CD14-positive monocyte (primary cell): ENCODE data around the gene RAB21. TPM values are rescaled to one million over a fixed set of nuclear protein-coding genes. Genes with fewer than 3 reads are reported as not detected.

ENCODE experiments used
- DNase-seq, 3 donors: peaks; one replicate each; pipeline ENCODE4 v3.0.0-alpha.2; 2011 to 2022
- H2AFZ ChIP-seq: 2 replicates; pipeline ENCODE4 v1.6.0; 2012; ENCODE audit warnings: mild to moderate bottlenecking, low read depth, low read length, inconsistent platforms; ENCODE audit not compliant: insufficient read depth, poor library complexity, severe bottlenecking
- H3K27ac ChIP-seq, 2 donors: 1 replicate in 1 of 2; 2 replicates in 1 of 2; pipeline ENCODE4 v1.5.1; 2012 to 2013; ENCODE audit warnings: low read length in 2 of 2, control low read depth in 1 of 2, inconsistent platforms in 1 of 2, low read depth in 1 of 2, mild to moderate bottlenecking in 1 of 2
- H3K27me3 ChIP-seq, 2 donors: one replicate each; pipeline versions ENCODE4 v1.6.0 to v1.6.1; 2011 to 2013; ENCODE audit warnings: low read length in 2 of 2; ENCODE audit not compliant: control insufficient read depth in 2 of 2, insufficient read depth in 2 of 2
- H3K36me3 ChIP-seq, 2 donors: replicated peaks in 1 of 2; 1 replicate in 1 of 2; 2 replicates in 1 of 2; pipeline versions ENCODE4 v1.5.1 to v1.6.1; 2012 to 2013; ENCODE audit warnings: low read length in 2 of 2, control low read depth in 1 of 2, inconsistent platforms in 1 of 2, mild to moderate bottlenecking in 1 of 2; ENCODE audit not compliant: insufficient read depth in 2 of 2, control insufficient read depth in 1 of 2
- H3K4me1 ChIP-seq, 2 donors: 1 replicate in 1 of 2; 2 replicates in 1 of 2; pipeline versions ENCODE4 v1.5.1 to v1.6.1; 2012 to 2013; ENCODE audit warnings: low read length in 2 of 2, control low read depth in 1 of 2, inconsistent platforms in 1 of 2, mild to moderate bottlenecking in 1 of 2, moderate library complexity in 1 of 2; ENCODE audit not compliant: insufficient read depth in 2 of 2, control insufficient read depth in 1 of 2
- H3K4me2 ChIP-seq: replicated peaks from 2 replicates; pipeline ENCODE3; 2012; ENCODE audit warnings: low read length, moderate library complexity, mild to moderate bottlenecking; ENCODE audit not compliant: poor library complexity, severe bottlenecking; ENCODE audit errors: extremely low read depth
- H3K4me3 ChIP-seq, 3 experiments: fragments of 200-600 bp in 1 of 3; sonication (generic) in 1 of 3; replicated peaks in 1 of 3; 1 replicate in 2 of 3; 2 replicates in 1 of 3; pipeline ENCODE4 v1.5.1; 2011 to 2013; ENCODE audit warnings: low read length in 3 of 3, mild to moderate bottlenecking in 3 of 3, control low read depth in 2 of 3, low read depth in 2 of 3, inconsistent platforms in 1 of 3, moderate library complexity in 1 of 3
- H3K79me2 ChIP-seq: 2 replicates; pipeline ENCODE4 v1.6.0; 2012; ENCODE audit warnings: mild to moderate bottlenecking, control low read depth, inconsistent platforms, low read length, moderate library complexity; ENCODE audit not compliant: insufficient read depth
- H3K9ac ChIP-seq: 2 replicates; pipeline ENCODE4 v1.6.0; 2017; ENCODE audit warnings: low read length, mild to moderate bottlenecking; ENCODE audit not compliant: insufficient read depth, poor library complexity, severe bottlenecking
- H3K9me3 ChIP-seq, 2 donors: replicated peaks in 1 of 2; 1 replicate in 1 of 2; 2 replicates in 1 of 2; pipeline versions ENCODE4 v1.5.1 to v1.6.1; 2012 to 2013; ENCODE audit warnings: low read length in 2 of 2, control low read depth in 1 of 2; ENCODE audit not compliant: control insufficient read depth in 1 of 2, insufficient read depth in 1 of 2
- H4K20me1 ChIP-seq: 2 replicates; pipeline ENCODE4 v1.6.0; 2012; ENCODE audit warnings: mild to moderate bottlenecking, low read length, control low read depth, moderate library complexity; ENCODE audit not compliant: insufficient read depth
- H3K27ac Mint-ChIP-seq, 7 donors: one replicate each; pipeline ENCODE4 v1.8.0; 2020; ENCODE audit warnings: mild to moderate bottlenecking in 7 of 7, mixed read lengths in 7 of 7, moderate library complexity in 6 of 7, inconsistent platforms in 2 of 7
- H3K27me3 Mint-ChIP-seq, 3 donors: one replicate each; pipeline ENCODE4 v1.8.0; 2021 to 2022; ENCODE audit warnings: low read depth in 3 of 3, mild to moderate bottlenecking in 3 of 3, mixed read lengths in 3 of 3, moderate library complexity in 3 of 3, inconsistent platforms in 1 of 3
- H3K36me3 Mint-ChIP-seq, 2 donors: one replicate each; pipeline ENCODE4 v1.8.0; 2020; ENCODE audit warnings: mixed read lengths in 2 of 2, inconsistent platforms in 1 of 2, mild to moderate bottlenecking in 1 of 2
- H3K4me1 Mint-ChIP-seq: one replicate; pipeline ENCODE4 v1.8.0; 2020; ENCODE audit warnings: mild to moderate bottlenecking, mixed read lengths
- H3K4me3 Mint-ChIP-seq, 2 donors: one replicate each; pipeline ENCODE4 v1.8.0; 2020; ENCODE audit warnings: mild to moderate bottlenecking in 2 of 2, mixed read lengths in 2 of 2, moderate library complexity in 1 of 2
- H3K9me3 Mint-ChIP-seq, 7 donors: one replicate each; pipeline ENCODE4 v1.8.0; 2020 to 2022; ENCODE audit warnings: mixed read lengths in 7 of 7, mild to moderate bottlenecking in 6 of 7, moderate library complexity in 6 of 7, inconsistent platforms in 2 of 7
- CTCF ChIP-seq: fragments of 200-600 bp; IDR thresholded peaks from one replicate; pipeline ENCODE4 v1.8.0; 2022; ENCODE audit warnings: antibody characterized with exemption, mild to moderate bottlenecking
- WGBS: methylation state at CpG from one replicate; pipeline ENCODE4 v1.1.5; 2013; ENCODE audit warnings: missing lambda C conversion rate; ENCODE audit not compliant: insufficient coverage; 5-methylcytosine and 5-hydroxymethylcytosine counted together
- intact Hi-C, 2 donors: fragments of 100-400 bp; cut with micrococcal nuclease; formaldehyde crosslinking; loops; one replicate each; pipeline versions ENCODE4 v1.15.0 to v1.15.1; 2023
- polyA plus RNA-seq, 3 donors: library from polyadenylated mRNA; depleted of rRNA in 1 of 3; unstranded in 2 of 3; stranded (reverse) in 1 of 3; fragments of 300-500 nt in 2 of 3; fragments of >200 nt in 1 of 3; fragmentation: Illumina TruSeq in 2 of 3; gene quantifications; 1 replicate in 2 of 3; 2 replicates in 1 of 3; pipeline ENCODE4 v1.2.3, GENCODE V29; 2012 to 2021

The RAB21 gene
- polyA plus RNA-seq, 3 donors, result 10.8 to 36.0 (median 31.1) TPM

- H3K79me2 ChIP-seq, result peaks cover 36% of the 10 kb centered on the region
- no peak overlapping the region for H3K4me3 ChIP-seq
- peaks cover 20% of the 10 kb centered on the region for H3K4me1 Mint-ChIP-seq
- peak overlapping the region in 1 of 7 donors; percentile 4 for H3K27ac Mint-ChIP-seq
- TF ChIP-seq CTCF, result no peak
- H3K9me3 Mint-ChIP-seq, result peaks cover 0 to 2% (median 0%) of the 10 kb centered on the region in 7 donors
- no peak overlapping the region for H2AFZ ChIP-seq
- no peaks in the 10 kb centered on the region for H3K9me3 ChIP-seq
- H3K27ac ChIP-seq, result no peak overlapping the region
- peaks cover 8% of the 10 kb centered on the region for H4K20me1 ChIP-seq
- H3K36me3 ChIP-seq, result no peaks in the 10 kb centered on the region
- H3K4me3 Mint-ChIP-seq, result no peak overlapping the region
- no peak overlapping the region for H3K4me2 ChIP-seq
- peaks cover 2 to 5% of the 10 kb centered on the region in 2 donors for H3K36me3 Mint-ChIP-seq
- no peak overlapping the region for H3K9ac ChIP-seq
- no peak for DNase-seq
- peaks cover 0 to 4% (median 2%) of the 10 kb centered on the region in 3 donors for H3K27me3 Mint-ChIP-seq
- H3K27me3 ChIP-seq, result no peaks in the 10 kb centered on the region
- H3K4me1 ChIP-seq, result peaks cover 19 to 23% of the 10 kb centered on the region in 2 donors
- 100% methylated on average over 5 of the region's 5 CpGs for WGBS
- intact Hi-C loops, result loop anchor here in 1 of 2 donors (10.0 kb wide), 1 partner anchor 173 kb away; the partner anchor contains the start of genes THAP2 and ZFC3H1
Observed at GRCh38 chr12:71837356-71837755, 82.7 kb downstream of the RAB21 start.

GRCh38 chr12:71838231-71838630, 83.6 kb downstream of the RAB21 start:
- H2AFZ ChIP-seq, result peak overlapping the region; percentile 92
- intact Hi-C loops, result loop anchor here in 1 of 2 donors (10.0 kb wide), 1 partner anchor 173 kb away; the partner anchor contains the start of genes THAP2 and ZFC3H1
- H3K4me1 Mint-ChIP-seq, result peaks cover 23% of the 10 kb centered on the region

More at GRCh38 chr12:71838231-71838630, 83.6 kb downstream of the RAB21 start:
- Histone ChIP-seq H3K4me2 (no peak overlapping the region), H3K27me3 (no peaks in the 10 kb centered on the region), H4K20me1 (peaks cover 16% of the 10 kb centered on the region), H3K79me2 (peaks cover 45% of the 10 kb centered on the region), H3K36me3 (no peaks in the 10 kb centered on the region), H3K27ac (no peak overlapping the region), H3K9me3 (no peaks in the 10 kb centered on the region), H3K4me3 (no peak overlapping the region), H3K4me1 (peaks cover 19 to 23% of the 10 kb centered on the region in 2 donors), H3K9ac (no peak overlapping the region)
- WGBS, result 94% methylated on average over 2 of the region's 6 CpGs
- TF ChIP-seq CTCF, result no peak
- H3K27me3 Mint-ChIP-seq, result peaks cover 0 to 3% (median 0%) of the 10 kb centered on the region in 3 donors
- no peak for DNase-seq
- no peak overlapping the region for H3K27ac Mint-ChIP-seq
- no peaks in the 10 kb centered on the region for H3K9me3 Mint-ChIP-seq
- no peak overlapping the region for H3K4me3 Mint-ChIP-seq
- H3K36me3 Mint-ChIP-seq, result peaks cover 6 to 9% of the 10 kb centered on the region in 2 donors
